ENCODE results near the gene RELL2.

Gene RELL2

DNA sequence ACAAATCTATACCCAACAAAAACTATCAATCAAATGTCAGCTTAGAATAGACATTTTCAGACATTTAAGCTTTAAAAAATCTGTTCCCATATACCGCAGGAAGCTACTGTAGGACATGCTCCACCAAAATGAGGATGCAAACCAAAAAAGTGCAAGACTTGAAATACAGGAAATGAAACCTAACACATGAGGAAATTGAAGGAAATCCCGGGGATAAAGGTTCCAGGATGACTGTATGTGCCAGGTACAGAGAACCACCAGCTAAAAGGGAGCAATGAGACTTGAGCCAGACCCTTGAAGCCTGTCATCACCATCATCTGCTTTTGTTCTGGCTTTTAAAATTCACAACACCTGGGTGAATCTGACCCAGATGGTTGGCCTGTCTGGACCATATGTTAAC is 39.4 kb upstream of the RELL2 start:
- DNase-seq = no peak
- Histone ChIP-seq H3K27me3 (replicated peaks; ENCODE audit: insufficient read depth, low read length) (no peaks in the 10 kb centered on the region), H3K36me3 (replicated peaks; ENCODE audit: insufficient read depth, low read length) (no peaks in the 10 kb centered on the region), H4K20me1 (ENCODE audit: insufficient read depth, low read length) (peaks cover 6% of the 10 kb centered on the region; the same call in 1 of the 2 replicates), H3F3A (ENCODE audit: insufficient read depth, low read length) (peaks cover 5% of the 10 kb centered on the region; the same call in 1 of the 2 replicates), H3K27ac (ENCODE audit: low read length) (no peak overlapping the region), H3K4me1 (ENCODE audit: low read length) (peaks cover 12% of the 10 kb centered on the region), H3K9ac (ENCODE audit: low read length) (no peak overlapping the region), H3K79me2 (ENCODE audit: low read length) (peaks cover 95% of the 10 kb centered on the region), H3K4me2 (ENCODE audit: low read depth, low read length) (no peak overlapping the region), H3K4me3 (ENCODE audit: low read length) (no peak overlapping the region), H3K9me3 (replicated peaks; ENCODE audit: insufficient read depth, low read length) (no peaks in the 10 kb centered on the region), H2AFZ (ENCODE audit: low read length) (no peak overlapping the region), H3K9me2 (replicated peaks; ENCODE audit: insufficient read depth, low read length) (no peaks in the 10 kb centered on the region)
- TF ChIP-seq, protein P1, sequence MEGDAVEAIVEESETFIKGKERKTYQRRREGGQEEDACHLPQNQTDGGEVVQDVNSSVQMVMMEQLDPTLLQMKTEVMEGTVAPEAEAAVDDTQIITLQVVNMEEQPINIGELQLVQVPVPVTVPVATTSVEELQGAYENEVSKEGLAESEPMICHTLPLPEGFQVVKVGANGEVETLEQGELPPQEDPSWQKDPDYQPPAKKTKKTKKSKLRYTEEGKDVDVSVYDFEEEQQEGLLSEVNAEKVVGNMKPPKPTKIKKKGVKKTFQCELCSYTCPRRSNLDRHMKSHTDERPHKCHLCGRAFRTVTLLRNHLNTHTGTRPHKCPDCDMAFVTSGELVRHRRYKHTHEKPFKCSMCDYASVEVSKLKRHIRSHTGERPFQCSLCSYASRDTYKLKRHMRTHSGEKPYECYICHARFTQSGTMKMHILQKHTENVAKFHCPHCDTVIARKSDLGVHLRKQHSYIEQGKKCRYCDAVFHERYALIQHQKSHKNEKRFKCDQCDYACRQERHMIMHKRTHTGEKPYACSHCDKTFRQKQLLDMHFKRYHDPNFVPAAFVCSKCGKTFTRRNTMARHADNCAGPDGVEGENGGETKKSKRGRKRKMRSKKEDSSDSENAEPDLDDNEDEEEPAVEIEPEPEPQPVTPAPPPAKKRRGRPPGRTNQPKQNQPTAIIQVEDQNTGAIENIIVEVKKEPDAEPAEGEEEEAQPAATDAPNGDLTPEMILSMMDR (IDR thresholded peaks at IDR 0.05; ENCODE audit: low read length) = no peak
- TF ChIP-seq EZH2 (optimal IDR thresholded peaks at IDR 0.05; ENCODE audit: low read depth, low read length) (no peak), EZH2phosphoT487 (IDR thresholded peaks at IDR 0.05; ENCODE audit: low read length) (no peak)

DNA sequence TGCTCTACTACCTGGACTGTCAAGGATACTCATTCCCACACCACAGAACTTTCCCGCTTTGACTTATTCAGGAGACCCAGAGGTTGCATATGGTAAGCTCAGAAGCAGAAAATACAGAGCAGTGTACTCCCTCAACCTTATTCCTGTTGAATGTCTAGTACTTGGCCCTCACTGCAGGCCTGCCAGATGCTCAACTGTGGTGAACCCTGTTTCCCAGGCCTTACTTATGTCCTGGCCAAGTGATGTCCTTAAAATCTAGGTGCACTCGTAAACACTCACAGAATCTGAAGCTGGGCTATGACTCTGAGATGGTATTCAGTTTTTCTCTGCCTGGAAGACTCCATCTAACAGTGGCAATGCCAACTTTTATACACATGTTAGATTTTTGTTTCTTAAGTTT is 39.0 kb upstream of the RELL2 start:
- H3K4me3 ChIP-seq (ENCODE audit: low read length) = no peak overlapping the region
- TF ChIP-seq EZH2phosphoT487 (IDR thresholded peaks at IDR 0.05; ENCODE audit: low read length) = no peak
- TF ChIP-seq EZH2 (optimal IDR thresholded peaks at IDR 0.05; ENCODE audit: low read depth, low read length) = no peak
- TF ChIP-seq, protein P1 (IDR thresholded peaks at IDR 0.05; ENCODE audit: low read length) = no peak
- H3K9me3 ChIP-seq (replicated peaks; ENCODE audit: insufficient read depth, low read length) = no peaks in the 10 kb centered on the region
- no peak overlapping the region for H3K9ac ChIP-seq (ENCODE audit: low read length)
- H3F3A ChIP-seq (ENCODE audit: insufficient read depth, low read length) = peaks cover 1% of the 10 kb centered on the region; the same call in 1 of the 2 replicates
- H3K36me3 ChIP-seq (replicated peaks; ENCODE audit: insufficient read depth, low read length) = no peaks in the 10 kb centered on the region
- H3K27ac ChIP-seq (ENCODE audit: low read length) = no peak overlapping the region
- peaks cover 95% of the 10 kb centered on the region for H3K79me2 ChIP-seq (ENCODE audit: low read length)
- H3K4me1 ChIP-seq (ENCODE audit: low read length) = peaks cover 8% of the 10 kb centered on the region
- H3K27me3 ChIP-seq (replicated peaks; ENCODE audit: insufficient read depth, low read length) = no peaks in the 10 kb centered on the region
- no peaks in the 10 kb centered on the region for H3K9me2 ChIP-seq (replicated peaks; ENCODE audit: insufficient read depth, low read length)
- no peak for DNase-seq
- no peak overlapping the region for H2AFZ ChIP-seq (ENCODE audit: low read length)
- H4K20me1 ChIP-seq (ENCODE audit: insufficient read depth, low read length) = 0 out of 2 replicates have a peak, but pooled peaks cover 3% of the 10 kb centered on the region
- H3K4me2 ChIP-seq (ENCODE audit: low read depth, low read length) = no peak overlapping the region

DNA sequence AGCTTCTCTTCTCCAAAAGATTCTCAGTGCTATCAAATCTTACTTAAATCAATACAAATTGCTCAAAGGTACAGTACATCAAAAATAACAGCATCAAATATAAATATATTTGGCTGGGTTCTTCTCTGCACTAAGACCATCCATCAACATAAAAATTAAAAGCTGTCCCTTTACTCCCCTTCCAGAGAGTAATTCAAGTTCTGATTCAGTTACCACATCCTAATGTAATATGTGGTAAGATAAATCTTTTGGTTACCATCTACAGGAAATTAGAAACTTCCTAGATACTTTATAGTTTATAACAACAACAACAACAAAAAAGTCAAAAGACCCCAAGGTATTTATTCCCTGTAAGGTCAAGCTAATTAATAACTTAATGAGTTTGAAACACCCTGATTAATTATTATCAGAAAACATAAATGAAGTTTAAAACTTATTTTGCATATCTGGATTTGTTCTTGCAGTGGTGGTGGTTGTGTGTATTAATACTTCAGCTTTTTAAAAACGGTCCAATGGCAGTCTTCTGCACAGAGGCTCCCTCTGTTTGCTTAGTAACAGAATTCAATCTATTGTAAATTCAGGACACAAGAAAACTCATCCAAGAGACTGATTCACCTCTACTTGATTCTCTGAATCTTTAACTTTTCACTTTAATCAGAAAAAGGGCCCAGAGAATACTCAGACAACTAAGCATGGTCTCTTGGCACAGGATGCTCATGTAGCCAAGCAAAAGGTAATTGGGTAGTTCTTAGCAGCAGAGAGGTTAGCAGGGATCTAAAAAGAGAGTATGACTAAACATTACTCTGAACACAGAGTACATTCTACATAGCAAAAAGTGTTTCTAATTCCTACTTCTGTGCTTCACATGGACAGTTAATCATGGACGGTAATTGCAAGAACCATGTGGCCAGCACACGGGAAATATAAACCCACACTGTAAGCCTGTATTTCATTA is 38.1 kb upstream of the RELL2 start:
- Histone ChIP-seq H3K9ac (ENCODE audit: low read length) (no peak overlapping the region), H3K4me3 (ENCODE audit: low read length) (no peak overlapping the region), H3K4me2 (ENCODE audit: low read depth, low read length) (no peak overlapping the region), H4K20me1 (ENCODE audit: insufficient read depth, low read length) (0 out of 2 replicates have a peak, but pooled peaks cover 3% of the 10 kb centered on the region), H3K27ac (ENCODE audit: low read length) (no peak overlapping the region), H3K27me3 (replicated peaks; ENCODE audit: insufficient read depth, low read length) (no peaks in the 10 kb centered on the region), H3K79me2 (ENCODE audit: low read length) (peaks cover 95% of the 10 kb centered on the region), H3K9me3 (replicated peaks; ENCODE audit: insufficient read depth, low read length) (no peaks in the 10 kb centered on the region), H2AFZ (ENCODE audit: low read length) (no peak overlapping the region), H3K9me2 (replicated peaks; ENCODE audit: insufficient read depth, low read length) (no peaks in the 10 kb centered on the region), H3K4me1 (ENCODE audit: low read length) (peaks cover 9% of the 10 kb centered on the region; the same call in 1 of the 2 replicates), H3F3A (ENCODE audit: insufficient read depth, low read length) (no peaks in the 10 kb centered on the region), H3K36me3 (replicated peaks; ENCODE audit: insufficient read depth, low read length) (no peaks in the 10 kb centered on the region)
- no peak for TF ChIP-seq EZH2phosphoT487 (IDR thresholded peaks at IDR 0.05; ENCODE audit: low read length)
- TF ChIP-seq EZH2 (optimal IDR thresholded peaks at IDR 0.05; ENCODE audit: low read depth, low read length) = no peak
- TF ChIP-seq, protein P1 (IDR thresholded peaks at IDR 0.05; ENCODE audit: low read length) = no peak
- no peak for DNase-seq

All from MM.1S (cell line).